Gastroesophageal sphincter (tissue), 4 donors: ENCODE results near the gene GAPVD1. TPM values are rescaled to one million over a fixed set of nuclear protein-coding genes. Genes with fewer than 3 reads are reported as not detected.

Experiments
- ATAC-seq: fragments of 150-250 bp; one replicate; pipeline ENCODE4 v1.9.1; 2016; ENCODE audit warnings: mild to moderate bottlenecking, moderate library complexity
- H3K27ac ChIP-seq, 4 donors: fragments of 200-600 bp; sonication (generic) in 3 of 4; 1 replicate in 3 of 4; 2 replicates in 1 of 4; pipeline ENCODE4 v1.5.1; 2016 to 2019
- H3K27me3 ChIP-seq: fragments of 200-600 bp; sonication (generic); one replicate; pipeline ENCODE4 v1.5.1; 2019
- H3K36me3 ChIP-seq, 2 donors: fragments of 200-600 bp; sonication (generic); one replicate each; pipeline ENCODE4 v1.5.1; 2019; ENCODE audit warnings: control low read depth in 1 of 2
- H3K4me1 ChIP-seq, 3 donors: fragments of 200-600 bp; sonication (generic); 1 replicate in 2 of 3; 2 replicates in 1 of 3; pipeline ENCODE4 v1.5.1; 2016 to 2019; ENCODE audit warnings: control low read depth in 2 of 3
- H3K4me3 ChIP-seq, 2 donors: fragments of 200-600 bp; sonication (generic); one replicate each; pipeline ENCODE4 v1.5.1; 2019; ENCODE audit warnings: mild to moderate bottlenecking in 1 of 2, moderate library complexity in 1 of 2
- H3K9me3 ChIP-seq, 3 donors: fragments of 200-600 bp; sonication (generic); one replicate each; pipeline ENCODE4 v1.5.1; 2017 to 2019; ENCODE audit warnings: control low read depth in 2 of 3
- CTCF ChIP-seq, 4 experiments: fragments of 200-600 bp in 2 of 4; fragments of 450-650 bp in 2 of 4; sonication (generic) in 1 of 4; IDR thresholded peaks; one replicate each; pipeline ENCODE4 v1.5.1; 2017 to 2019; ENCODE audit warnings: antibody characterized with exemption in 4 of 4, mild to moderate bottlenecking in 2 of 4, moderate library complexity in 2 of 4
- EP300 ChIP-seq: sonication (generic); formaldehyde crosslinking; IDR thresholded peaks from one replicate; pipeline ENCODE4 v1.6.1; 2017; ENCODE audit warnings: antibody characterized with exemption, mild to moderate bottlenecking
- POLR2A ChIP-seq, 2 donors: fragments of 450-650 bp; IDR thresholded peaks; one replicate each; pipeline ENCODE4 v1.6.1; 2017; ENCODE audit warnings: antibody characterized with exemption in 2 of 2, mild to moderate bottlenecking in 2 of 2, moderate library complexity in 1 of 2
- POLR2AphosphoS5 ChIP-seq: sonication (generic); formaldehyde crosslinking; IDR thresholded peaks from one replicate; pipeline ENCODE4 v1.6.1; 2017; ENCODE audit warnings: antibody characterized with exemption
- WGBS, 2 donors: methylation state at CpG; one replicate each; pipeline ENCODE4 v1.1.5; 2018; ENCODE audit warnings: low coverage in 1 of 2; 5-methylcytosine and 5-hydroxymethylcytosine counted together
- small RNA-seq, 4 donors: library from RNA; depleted of rRNA; stranded (forward); fragments of <200 nt; gene quantifications; one replicate each; pipeline ENCODE3, GENCODE V24; 2016
- total RNA-seq, 4 donors: library from RNA; depleted of rRNA; stranded (reverse); fragments of >200 nt; gene quantifications; one replicate each; pipeline ENCODE4 v1.1.0, GENCODE V29; 2016

GAPVD1 gene
- total RNA-seq, 4 donors from 2014 or later = 41.2 to 61.4 (median 48.6) TPM

- Histone ChIP-seq H3K27ac (no peak overlapping the region), H3K9me3 (no peaks in the 10 kb centered on the region), H3K4me3 (no peak overlapping the region), H3K27me3 (no peaks in the 10 kb centered on the region), H3K36me3 (no peaks in the 10 kb centered on the region), H3K4me1 (peaks cover 0 to 4% (median 0%) of the 10 kb centered on the region in 3 donors)
- WGBS, 2 donors = 90% methylated on average over 5 of the region's 8 CpGs; no CpG with 5 or more reads in 1 of the 2 donors
- TF ChIP-seq EP300 (no peak), CTCF (IDR thresholded peaks at IDR 0.05) (no peak), POLR2AphosphoS5 (no peak), POLR2A (IDR thresholded peaks at IDR 0.05) (no peak)
- ATAC-seq = no peak
Observed at GRCh38 chr9:125416517-125416916, 154.9 kb downstream of the GAPVD1 start.

Small RNA genes within 50 kb of the gene (small RNA-seq; reads per million reads assigned to genes)
- gene AL354710.1 = 0 reads per million in 4 donors
- 0 reads per million in 4 donors for gene RNU6-1020P

Other genes starting within 250 kb of the GAPVD1 start
- gene SCAI, start 118.3 kb upstream of the GAPVD1 start, total RNA-seq = 10 to 100 TPM in 1 of 4 donors, 1 to 10 TPM in 3; 6.9 to 15.9 (median 7.7) TPM
- 10 to 100 TPM; 28.5 to 49.9 (median 38.0) TPM for gene PPP6C, start 72.0 kb upstream of the GAPVD1 start, total RNA-seq
- gene RABEPK, start 61.3 kb upstream of the GAPVD1 start, total RNA-seq = 10 to 100 TPM; 10.9 to 16.5 (median 13.4) TPM
- gene HSPA5, start 20.5 kb upstream of the GAPVD1 start, total RNA-seq = 10 to 100 TPM; 53.7 to 88.5 (median 81.5) TPM